ENCODE results near the gene PILRA.
A peak's percentile ranks its signal among the peaks of the same experiment; 100 is the strongest.

PILRA gene

GRCh38 chr7:100427762-100428198 lies 54.5 kb downstream of the PILRA start:
- peak overlapping the region; percentile 93 for H3K18ac ChIP-seq (ENCODE audit: low read length)
- WGBS, 2 donors (ENCODE audit: extremely low coverage in 2 of 2, insufficient read length in 2 of 2, insufficient replicate concordance in 1 of 2), result no CpG with 5 or more reads among the region's 16 CpGs
- H3K9me3 ChIP-seq (replicated peaks in 1 of 2; ENCODE audit: control insufficient read depth in 2 of 2, insufficient read depth in 1 of 2, low read depth in 1 of 2, low read length in 2 of 2), result peaks cover 4% of the 10 kb centered on the region in 2 donors
- H2BK12ac ChIP-seq (ENCODE audit: low read length), result no peak overlapping the region
- no peak overlapping the region for H3K27ac ChIP-seq (replicated peaks; ENCODE audit: low read length)
- H2BK5ac ChIP-seq (ENCODE audit: low read length), result no peak overlapping the region
- H4K91ac ChIP-seq (ENCODE audit: low read depth, low read length, poor library complexity), result no peak overlapping the region
- no peak overlapping the region for H2BK15ac ChIP-seq (ENCODE audit: low read length)
- peaks cover 9% of the 10 kb centered on the region for H3K79me1 ChIP-seq (ENCODE audit: low read depth, low read length)
- H2AFZ ChIP-seq (ENCODE audit: low read length), result peak overlapping the region; percentile 94
- peaks cover 0 to 2% (median 0%) of the 10 kb centered on the region in 3 experiments for H3K27me3 ChIP-seq (ENCODE audit: control insufficient read depth in 3 of 3, insufficient read depth in 3 of 3, low read depth in 1 of 3, low read length in 3 of 3)
- peak overlapping the region; percentile 77 for H4K8ac ChIP-seq (ENCODE audit: low read depth, low read length)
- peaks cover 21% of the 10 kb centered on the region in 2 donors for H3K4me1 ChIP-seq (ENCODE audit: control insufficient read depth in 2 of 2, insufficient read depth in 1 of 2, low read depth in 1 of 2, low read length in 2 of 2)
- no peak overlapping the region for H3K4ac ChIP-seq (ENCODE audit: low read length)
- peak overlapping the region; percentile 15 for H3K9ac ChIP-seq (ENCODE audit: low read depth, low read length, poor library complexity)
- H2BK120ac ChIP-seq (ENCODE audit: low read depth, low read length), result no peak overlapping the region
- H3K4me3 ChIP-seq (ENCODE audit: low read length in 2 of 2), result peak overlapping the region; percentile 68 to 81
- no peak overlapping the region for H3K14ac ChIP-seq (ENCODE audit: low read length)
- H3K36me3 ChIP-seq (replicated peaks in 1 of 2; ENCODE audit: control insufficient read depth in 2 of 2, insufficient read depth in 2 of 2, low read length in 2 of 2), result peaks cover 13 to 24% of the 10 kb centered on the region in 2 donors
- no peak overlapping the region for H3K4me2 ChIP-seq (ENCODE audit: insufficient read depth, low read length, poor library complexity, severe bottlenecking)
- no peak for DNase-seq (ENCODE audit: low spot score)
- H2AK5ac ChIP-seq (ENCODE audit: low read depth, low read length), result peak overlapping the region; percentile 53
- no peak overlapping the region for H3K23ac ChIP-seq (ENCODE audit: low read depth, low read length, poor library complexity)

GRCh38 chr7:100428199-100428966 lies 55.1 kb downstream of the PILRA start, which contains the start of gene ZCWPW1:
Gene ZCWPW1 (minus strand): TSS chr7:100428703. CDS start chr7:100420649, 8,054 bp downstream.
- no peak within 1 kb of the TSS for H2BK12ac ChIP-seq (ENCODE audit: low read length)
- H3K9me3 ChIP-seq (replicated peaks in 1 of 2; ENCODE audit: control insufficient read depth in 2 of 2, insufficient read depth in 1 of 2, low read depth in 1 of 2, low read length in 2 of 2), result peaks cover 4% of the 10 kb centered on the region in 2 donors
- peak within 1 kb of the TSS; percentile 75 for H3K14ac ChIP-seq (ENCODE audit: low read length)
- H3K79me1 ChIP-seq (ENCODE audit: low read depth, low read length), result peaks cover 9% of the 10 kb centered on the region
- no peak within 1 kb of the TSS for H4K91ac ChIP-seq (ENCODE audit: low read depth, low read length, poor library complexity)
- no peak within 1 kb of the TSS for H3K4ac ChIP-seq (ENCODE audit: low read length)
- H3K4me1 ChIP-seq (ENCODE audit: control insufficient read depth in 2 of 2, insufficient read depth in 1 of 2, low read depth in 1 of 2, low read length in 2 of 2), result peaks cover 21% of the 10 kb centered on the region in 2 donors
- H3K4me3 ChIP-seq (ENCODE audit: low read length in 2 of 2), result peak within 1 kb of the TSS; percentile 68 to 92
- peaks cover 18 to 30% of the 10 kb centered on the region in 2 donors for H3K36me3 ChIP-seq (replicated peaks in 1 of 2; ENCODE audit: control insufficient read depth in 2 of 2, insufficient read depth in 2 of 2, low read length in 2 of 2)
- WGBS, 2 donors (ENCODE audit: extremely low coverage in 2 of 2, insufficient read length in 2 of 2, insufficient replicate concordance in 1 of 2), result no CpG with 5 or more reads among the region's 66 CpGs
- peak within 1 kb of the TSS; percentile 94 for H2AFZ ChIP-seq (ENCODE audit: low read length)
- peak within 1 kb of the TSS; percentile 100 for H3K27ac ChIP-seq (replicated peaks; ENCODE audit: low read length)
- peak within 1 kb of the TSS; percentile 53 for H2AK5ac ChIP-seq (ENCODE audit: low read depth, low read length)
- peak within 1 kb of the TSS; percentile 95 for H3K4me2 ChIP-seq (ENCODE audit: insufficient read depth, low read length, poor library complexity, severe bottlenecking)
- peak within 1 kb of the TSS; percentile 100 for H3K18ac ChIP-seq (ENCODE audit: low read length)
- peak within 1 kb of the TSS; percentile 96 for H2BK5ac ChIP-seq (ENCODE audit: low read length)
- H3K9ac ChIP-seq (ENCODE audit: low read depth, low read length, poor library complexity), result peak within 1 kb of the TSS; percentile 93
- H3K27me3 ChIP-seq (ENCODE audit: control insufficient read depth in 3 of 3, insufficient read depth in 3 of 3, low read depth in 1 of 3, low read length in 3 of 3), result peaks cover 0 to 2% (median 0%) of the 10 kb centered on the region in 3 experiments
- peak within 1 kb of the TSS; percentile 100 for H3K23ac ChIP-seq (ENCODE audit: low read depth, low read length, poor library complexity)
- H2BK120ac ChIP-seq (ENCODE audit: low read depth, low read length), result peak within 1 kb of the TSS; percentile 98
- peak; percentile 94 for DNase-seq (ENCODE audit: low spot score)
- no peak within 1 kb of the TSS for H2BK15ac ChIP-seq (ENCODE audit: low read length)
- peak within 1 kb of the TSS; percentile 77 for H4K8ac ChIP-seq (ENCODE audit: low read depth, low read length)

- H3K9ac ChIP-seq (ENCODE audit: low read depth, low read length, poor library complexity), result peak overlapping the region; percentile 93
- H3K4ac ChIP-seq (ENCODE audit: low read length), result no peak overlapping the region
- peak overlapping the region; percentile 96 for H2BK5ac ChIP-seq (ENCODE audit: low read length)
- peak overlapping the region; percentile 95 for H3K4me2 ChIP-seq (ENCODE audit: insufficient read depth, low read length, poor library complexity, severe bottlenecking)
- H2BK120ac ChIP-seq (ENCODE audit: low read depth, low read length), result peak overlapping the region; percentile 98
- H3K18ac ChIP-seq (ENCODE audit: low read length), result peak overlapping the region; percentile 98
- no peak overlapping the region for H4K8ac ChIP-seq (ENCODE audit: low read depth, low read length)
- H2AK5ac ChIP-seq (ENCODE audit: low read depth, low read length), result peak overlapping the region; percentile 41
- peaks cover 4% of the 10 kb centered on the region in 2 donors for H3K9me3 ChIP-seq (replicated peaks in 1 of 2; ENCODE audit: control insufficient read depth in 2 of 2, insufficient read depth in 1 of 2, low read depth in 1 of 2, low read length in 2 of 2)
- peaks cover 0 to 2% (median 0%) of the 10 kb centered on the region in 3 experiments for H3K27me3 ChIP-seq (ENCODE audit: control insufficient read depth in 3 of 3, insufficient read depth in 3 of 3, low read depth in 1 of 3, low read length in 3 of 3)
- H2AFZ ChIP-seq (ENCODE audit: low read length), result peak overlapping the region; percentile 94
- H3K23ac ChIP-seq (ENCODE audit: low read depth, low read length, poor library complexity), result peak overlapping the region; percentile 100
- no peak overlapping the region for H4K91ac ChIP-seq (ENCODE audit: low read depth, low read length, poor library complexity)
- H3K4me3 ChIP-seq (ENCODE audit: low read length in 2 of 2), result peak overlapping the region; percentile 68 to 92
- H3K14ac ChIP-seq (ENCODE audit: low read length), result peak overlapping the region; percentile 75
- H3K27ac ChIP-seq (replicated peaks; ENCODE audit: low read length), result peak overlapping the region; percentile 100
- H2BK12ac ChIP-seq (ENCODE audit: low read length), result no peak overlapping the region
- no CpG with 5 or more reads among the region's 40 CpGs for WGBS, 2 donors (ENCODE audit: extremely low coverage in 2 of 2, insufficient read length in 2 of 2, insufficient replicate concordance in 1 of 2)
- H2BK15ac ChIP-seq (ENCODE audit: low read length), result no peak overlapping the region
- DNase-seq (ENCODE audit: low spot score), result peak; percentile 100
- peaks cover 21% of the 10 kb centered on the region in 2 donors for H3K4me1 ChIP-seq (ENCODE audit: control insufficient read depth in 2 of 2, insufficient read depth in 1 of 2, low read depth in 1 of 2, low read length in 2 of 2)
- peaks cover 11% of the 10 kb centered on the region for H3K79me1 ChIP-seq (ENCODE audit: low read depth, low read length)
- peaks cover 24 to 37% of the 10 kb centered on the region in 2 donors for H3K36me3 ChIP-seq (replicated peaks in 1 of 2; ENCODE audit: control insufficient read depth in 2 of 2, insufficient read depth in 2 of 2, low read length in 2 of 2)
These were observed 55.8 kb downstream of the PILRA start for GRCh38 chr7:100428967-100429636.
